Measurements from ENCODE around the gene SAMSN1.

DNA sequence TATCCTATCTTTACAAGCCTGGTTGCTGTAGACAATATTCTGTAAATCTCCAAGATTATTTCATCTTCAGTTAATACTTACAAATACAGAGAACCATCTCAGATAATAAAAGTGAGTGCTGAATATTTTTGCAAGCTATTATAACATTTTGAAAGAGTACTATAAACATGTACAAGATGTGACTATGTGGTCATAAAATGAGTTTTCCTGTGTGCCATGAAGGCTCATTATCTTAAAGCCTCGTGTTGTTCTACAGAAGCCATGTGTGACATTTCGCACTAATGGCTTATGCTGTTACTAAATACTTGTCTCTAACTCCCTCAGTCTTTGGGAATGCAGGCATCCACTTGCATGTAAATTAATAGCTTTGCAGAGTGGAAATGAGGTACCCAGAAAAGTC lies 48.3 kb downstream of the SAMSN1 start:
- TF ChIP-seq POLR2AphosphoS5 (IDR thresholded peaks at IDR 0.05; ENCODE audit: low read depth, low read length) (no peak), TCF7L2 (IDR thresholded peaks at IDR 0.05; ENCODE audit: low read depth, low read length) (no peak)
- TF ChIP-seq, protein P1, sequence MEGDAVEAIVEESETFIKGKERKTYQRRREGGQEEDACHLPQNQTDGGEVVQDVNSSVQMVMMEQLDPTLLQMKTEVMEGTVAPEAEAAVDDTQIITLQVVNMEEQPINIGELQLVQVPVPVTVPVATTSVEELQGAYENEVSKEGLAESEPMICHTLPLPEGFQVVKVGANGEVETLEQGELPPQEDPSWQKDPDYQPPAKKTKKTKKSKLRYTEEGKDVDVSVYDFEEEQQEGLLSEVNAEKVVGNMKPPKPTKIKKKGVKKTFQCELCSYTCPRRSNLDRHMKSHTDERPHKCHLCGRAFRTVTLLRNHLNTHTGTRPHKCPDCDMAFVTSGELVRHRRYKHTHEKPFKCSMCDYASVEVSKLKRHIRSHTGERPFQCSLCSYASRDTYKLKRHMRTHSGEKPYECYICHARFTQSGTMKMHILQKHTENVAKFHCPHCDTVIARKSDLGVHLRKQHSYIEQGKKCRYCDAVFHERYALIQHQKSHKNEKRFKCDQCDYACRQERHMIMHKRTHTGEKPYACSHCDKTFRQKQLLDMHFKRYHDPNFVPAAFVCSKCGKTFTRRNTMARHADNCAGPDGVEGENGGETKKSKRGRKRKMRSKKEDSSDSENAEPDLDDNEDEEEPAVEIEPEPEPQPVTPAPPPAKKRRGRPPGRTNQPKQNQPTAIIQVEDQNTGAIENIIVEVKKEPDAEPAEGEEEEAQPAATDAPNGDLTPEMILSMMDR (IDR thresholded peaks at IDR 0.05) = no peak

Measured in Panc1 (cell line).